Heart right ventricle (tissue), 16 donors: ENCODE data around the gene WNT8B. TPM values are rescaled to one million over a fixed set of nuclear protein-coding genes. Genes with fewer than 3 reads are reported as not detected.
A peak's percentile ranks its signal among the peaks of the same experiment; 100 is the strongest.

ENCODE experiments used
- ATAC-seq, 8 donors: fragments of 200-7000 bp; cut with Tn5 transposase; one replicate each; pipeline ENCODE4 v1.9.1; 2020; ENCODE audit warnings: mild to moderate bottlenecking in 8 of 8, moderate library complexity in 8 of 8, moderate number of reproducible peaks in 1 of 8
- DNase-seq, 2 donors: peaks; one replicate each; pipeline ENCODE4 v3.0.0-alpha.2; 2020
- H3K27ac ChIP-seq, 10 donors: fragments of 200-600 bp; sonication (generic) in 2 of 10; one replicate each; pipeline versions ENCODE4 v1.5.0 to v1.8.0; 2020 to 2022; ENCODE audit warnings: mild to moderate bottlenecking in 3 of 10
- H3K27me3 ChIP-seq, 7 donors: fragments of 200-600 bp; one replicate each; pipeline ENCODE4 v1.8.0; 2021 to 2022; ENCODE audit warnings: mild to moderate bottlenecking in 2 of 7
- H3K36me3 ChIP-seq, 9 donors: fragments of 200-600 bp; sonication (generic) in 1 of 9; one replicate each; pipeline versions ENCODE4 v1.5.0 to v1.8.0; 2020 to 2022; ENCODE audit warnings: mild to moderate bottlenecking in 2 of 9
- H3K4me1 ChIP-seq, 9 donors: fragments of 200-600 bp; sonication (generic) in 1 of 9; one replicate each; pipeline versions ENCODE4 v1.5.0 to v1.8.0; 2020 to 2022; ENCODE audit warnings: mild to moderate bottlenecking in 4 of 9
- H3K4me3 ChIP-seq, 10 donors: fragments of 200-600 bp; sonication (generic) in 2 of 10; one replicate each; pipeline versions ENCODE4 v1.5.0 to v1.8.0; 2020 to 2022; ENCODE audit warnings: mild to moderate bottlenecking in 7 of 10, moderate library complexity in 2 of 10
- H3K9me3 ChIP-seq, 11 donors: fragments of 200-600 bp in 10 of 11; sonication (generic) in 2 of 11; one replicate each; pipeline versions ENCODE4 v1.5.0 to v1.8.0; 2013 to 2022; ENCODE audit warnings: mild to moderate bottlenecking in 2 of 11, control low read depth in 1 of 11, moderate library complexity in 1 of 11
- WGBS, 2 donors: extraction: QIAGEN DNeasy Blood & Tissue Kit; methylation state at CpG; one replicate each; pipeline ENCODE4 v1.1.7; 2013; ENCODE audit warnings: inconsistent platforms in 1 of 2; 5-methylcytosine and 5-hydroxymethylcytosine counted together
- intact Hi-C, 10 donors: fragments of 100-400 bp; cut with DNase I; formaldehyde crosslinking; loops; one replicate each; pipeline versions ENCODE4 v1.11.1 to v1.14.2; 2022
- polyA plus RNA-seq, 2 donors: library from polyadenylated mRNA; stranded (reverse); fragments of 200-250 nt; gene quantifications; one replicate each; pipeline ENCODE4 v1.2.3, GENCODE V29; 2013
- total RNA-seq, 10 donors: library from RNA; stranded (reverse); fragmentation: NEBNext Ultra II Directional in 3 of 10; extraction: Animal tissue kit (Norgen Biotek cat#: 25700) in 3 of 10; gene quantifications; one replicate each; pipeline versions ENCODE4 v1.2.1 to v1.2.4, GENCODE V29; 2021 to 2023
- TF ChIP-seq, protein P1 (sequence below), 9 donors: fragments of 200-600 bp; sonication (generic) in 2 of 9; IDR thresholded peaks; one replicate each; pipeline versions ENCODE4 v1.5.0 to v1.8.0; 2021 to 2022; ENCODE audit warnings: antibody characterized with exemption in 9 of 9, mild to moderate bottlenecking in 5 of 9, moderate library complexity in 1 of 9
- donor health status: Arrhythmogenic right ventricular cardiomyopathy.
- donor health status: ischemic (EF 13 %, LVEDD 7.1; RV severe dilation, severe dysfunction).
- donor health status: healthy with polysubstance abuse.
- donor health status: DM: no; HTN: yes; CAD: no.
- donor health status: DM: no; HTN: no; CAD: no.
- donor health status: ischemic (EF 25% LVEDD 6.9; RV normal size, moderate dysfunction).
- donor health status: ischemic (EF 25% LVEDD 5.7; RV mildly dilated, moderate dysfunction).
- donor health status: healthy.
- donor health status: DM: yes; HTN: yes; CAD: no.
- donor health status: Ischemic cardiomyopathy.
- donor health status: ischemic (EF 35%, LVEDD 5.7; RV mildly dilated, moderate dysfunction).
- donor health status: nonischemic (EF 11% LVEDD 7.7; RV severe dilation, severe dysfunction).
- donor health status: DM: yes; HTN: yes; CAD: no.
- donor health status: PGD.
- donor health status: ischemic (EF 29% LVEDD 5.4; RV normal size, mild dysfunction).
- donor health status: nonischemic (EF 23%, LVEDD 6.1; RV moderate dilation, normal function).

WNT8B gene
- total and polyA plus RNA-seq, 12 donors: not detected

GRCh38 chr10:100482834-100483185 lies 20.0 kb downstream of the WNT8B start:
- Histone ChIP-seq H3K36me3 (peaks cover 0 to 36% (median 6%) of the 10 kb centered on the region in 9 donors), H3K27me3 (peaks cover 3 to 56% (median 32%) of the 10 kb centered on the region in 7 donors), H3K9me3 (no peaks in the 10 kb centered on the region), H3K4me1 (peaks cover 0 to 20% (median 14%) of the 10 kb centered on the region in 9 donors), H3K27ac (no peak overlapping the region), H3K4me3 (peak overlapping the region in 8 of 10 donors; percentile 33 to 63 (median 52))
- DNase-seq (no peak), ATAC-seq (no peak)
- TF ChIP-seq, protein P1, sequence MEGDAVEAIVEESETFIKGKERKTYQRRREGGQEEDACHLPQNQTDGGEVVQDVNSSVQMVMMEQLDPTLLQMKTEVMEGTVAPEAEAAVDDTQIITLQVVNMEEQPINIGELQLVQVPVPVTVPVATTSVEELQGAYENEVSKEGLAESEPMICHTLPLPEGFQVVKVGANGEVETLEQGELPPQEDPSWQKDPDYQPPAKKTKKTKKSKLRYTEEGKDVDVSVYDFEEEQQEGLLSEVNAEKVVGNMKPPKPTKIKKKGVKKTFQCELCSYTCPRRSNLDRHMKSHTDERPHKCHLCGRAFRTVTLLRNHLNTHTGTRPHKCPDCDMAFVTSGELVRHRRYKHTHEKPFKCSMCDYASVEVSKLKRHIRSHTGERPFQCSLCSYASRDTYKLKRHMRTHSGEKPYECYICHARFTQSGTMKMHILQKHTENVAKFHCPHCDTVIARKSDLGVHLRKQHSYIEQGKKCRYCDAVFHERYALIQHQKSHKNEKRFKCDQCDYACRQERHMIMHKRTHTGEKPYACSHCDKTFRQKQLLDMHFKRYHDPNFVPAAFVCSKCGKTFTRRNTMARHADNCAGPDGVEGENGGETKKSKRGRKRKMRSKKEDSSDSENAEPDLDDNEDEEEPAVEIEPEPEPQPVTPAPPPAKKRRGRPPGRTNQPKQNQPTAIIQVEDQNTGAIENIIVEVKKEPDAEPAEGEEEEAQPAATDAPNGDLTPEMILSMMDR (IDR thresholded peaks at IDR 0.05): peak in 3 of 9 donors; percentile 13 to 37 (median 28)
- intact Hi-C loops: no loop called here
- WGBS, 2 donors: 38 to 40% methylated on average over 5 of the region's 5 CpGs

GRCh38 chr10:100483876-100484666 lies 21.3 kb downstream of the WNT8B start:
- Histone ChIP-seq H3K36me3 (peaks cover 0 to 49% (median 10%) of the 10 kb centered on the region in 9 donors), H3K4me1 (peaks cover 0 to 20% (median 14%) of the 10 kb centered on the region in 9 donors), H3K27me3 (peaks cover 3 to 44% (median 22%) of the 10 kb centered on the region in 7 donors), H3K9me3 (no peaks in the 10 kb centered on the region), H3K27ac (no peak overlapping the region), H3K4me3 (no peak overlapping the region)
- WGBS, 2 donors: 81 to 86% methylated on average over 5 of the region's 5 CpGs
- TF ChIP-seq, protein P1 (IDR thresholded peaks at IDR 0.05): no peak
- ATAC-seq (no peak), DNase-seq (no peak)
- intact Hi-C loops: no loop called here

- DNase-seq (no peak), ATAC-seq (no peak)
- no peak overlapping the region for H3K4me3 ChIP-seq
- peaks cover 0 to 31% (median 9%) of the 10 kb centered on the region in 7 donors for H3K27me3 ChIP-seq
- TF ChIP-seq, protein P1 (IDR thresholded peaks at IDR 0.05): no peak
- H3K36me3 ChIP-seq: peaks cover 0 to 62% (median 18%) of the 10 kb centered on the region in 9 donors
- WGBS, 2 donors: 65 to 74% methylated on average over 8 of the region's 8 CpGs
- no peak overlapping the region for H3K27ac ChIP-seq
- intact Hi-C loops: no loop called here
- peaks cover 0 to 20% (median 14%) of the 10 kb centered on the region in 9 donors for H3K4me1 ChIP-seq
- no peaks in the 10 kb centered on the region for H3K9me3 ChIP-seq
These were observed 22.6 kb downstream of the WNT8B start for GRCh38 chr10:100485366-100485765.

DNA sequence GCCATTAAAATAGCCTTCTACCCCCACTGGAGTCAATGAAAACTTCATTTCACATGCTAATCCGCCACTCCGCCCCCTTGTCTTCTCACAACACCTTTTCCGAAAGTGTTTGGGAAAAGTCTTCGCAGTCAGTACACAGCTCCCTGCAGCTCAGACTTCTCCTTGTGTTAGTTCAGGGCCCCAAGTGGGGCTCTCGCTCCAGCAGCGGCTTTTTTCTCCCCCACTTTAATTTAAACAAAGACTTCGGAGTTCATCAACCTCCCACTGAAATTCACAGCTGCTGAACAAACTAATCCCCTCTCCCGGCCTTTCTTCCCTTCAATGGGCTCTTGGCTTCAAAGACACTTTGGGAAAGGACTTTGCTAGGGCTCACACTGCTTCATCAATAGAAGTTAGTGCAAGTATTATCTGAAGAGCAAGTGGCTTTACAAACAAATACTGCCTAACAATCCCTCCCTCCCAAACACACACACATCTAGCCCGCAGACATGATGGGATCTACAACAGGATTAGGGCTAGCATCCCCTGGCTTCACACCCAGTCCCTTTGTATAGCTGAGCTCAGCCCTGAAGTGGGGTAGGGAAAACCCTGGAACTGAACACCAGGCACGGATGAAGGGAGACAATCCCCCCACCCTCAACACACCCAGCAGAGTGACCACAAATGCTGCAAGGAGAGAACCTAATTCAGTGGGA lies 23.1 kb downstream of the WNT8B start:
- H3K36me3 ChIP-seq: peaks cover 0 to 67% (median 18%) of the 10 kb centered on the region in 9 donors
- H3K27me3 ChIP-seq: peaks cover 0 to 25% (median 4%) of the 10 kb centered on the region in 7 donors
- H3K4me1 ChIP-seq: peaks cover 0 to 20% (median 14%) of the 10 kb centered on the region in 9 donors
- intact Hi-C loops: no loop called here
- no peak overlapping the region for H3K4me3 ChIP-seq
- DNase-seq (no peak), ATAC-seq (no peak)
- TF ChIP-seq, protein P1 (IDR thresholded peaks at IDR 0.05): no peak
- H3K9me3 ChIP-seq: no peaks in the 10 kb centered on the region
- WGBS, 2 donors: 89 to 95% methylated on average over 10 of the region's 10 CpGs
- no peak overlapping the region for H3K27ac ChIP-seq
